Stomach (tissue), 4 donors: ENCODE measurements around the gene TIMM44.

Experiments used
- EP300 ChIP-seq: sonication (generic); formaldehyde crosslinking; IDR thresholded peaks from one replicate; pipeline ENCODE4 v1.6.1; 2017; ENCODE audit warnings: antibody characterized with exemption
- POLR2A ChIP-seq, 4 donors: fragments of 450-650 bp; IDR thresholded peaks; one replicate each; pipeline ENCODE4 v1.6.1; 2016; ENCODE audit warnings: antibody characterized with exemption in 4 of 4, control low read depth in 2 of 4, mild to moderate bottlenecking in 1 of 4, moderate library complexity in 1 of 4
- POLR2AphosphoS5 ChIP-seq, 3 donors: sonication (generic); formaldehyde crosslinking; IDR thresholded peaks; one replicate each; pipeline ENCODE4 v1.6.1; 2016; ENCODE audit warnings: antibody characterized with exemption in 3 of 3
- TF ChIP-seq, protein P1 (sequence below), 7 experiments: fragments of 450-650 bp in 4 of 7; fragments of 200-600 bp in 3 of 7; sonication (generic) in 3 of 7; IDR thresholded peaks; one replicate each; pipeline ENCODE4 v1.5.1; 2016 to 2019; ENCODE audit warnings: antibody characterized with exemption in 7 of 7, control low read depth in 2 of 7, mild to moderate bottlenecking in 1 of 7

DNA sequence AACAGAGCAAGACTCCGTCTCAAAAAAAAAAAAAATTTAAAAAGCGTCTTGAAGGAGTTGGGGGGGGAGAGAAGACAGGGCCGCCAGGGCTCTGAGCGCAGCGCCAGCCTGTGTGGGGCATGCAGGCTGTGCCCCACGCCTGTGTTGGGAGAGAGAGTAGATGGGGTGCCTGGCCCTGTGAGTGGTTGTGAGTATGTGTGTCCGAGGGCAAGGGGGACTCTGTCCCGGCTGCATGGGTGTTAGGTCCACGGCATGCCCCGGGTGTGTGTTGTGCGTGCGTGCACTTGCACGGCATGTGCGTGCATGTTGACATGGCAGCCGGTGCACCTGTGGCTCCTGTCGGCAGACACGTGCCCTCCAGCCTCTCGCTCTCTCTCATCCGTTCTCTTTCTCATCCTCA, 36.3 kb downstream of the TIMM44 start:
- TF ChIP-seq, protein P1, sequence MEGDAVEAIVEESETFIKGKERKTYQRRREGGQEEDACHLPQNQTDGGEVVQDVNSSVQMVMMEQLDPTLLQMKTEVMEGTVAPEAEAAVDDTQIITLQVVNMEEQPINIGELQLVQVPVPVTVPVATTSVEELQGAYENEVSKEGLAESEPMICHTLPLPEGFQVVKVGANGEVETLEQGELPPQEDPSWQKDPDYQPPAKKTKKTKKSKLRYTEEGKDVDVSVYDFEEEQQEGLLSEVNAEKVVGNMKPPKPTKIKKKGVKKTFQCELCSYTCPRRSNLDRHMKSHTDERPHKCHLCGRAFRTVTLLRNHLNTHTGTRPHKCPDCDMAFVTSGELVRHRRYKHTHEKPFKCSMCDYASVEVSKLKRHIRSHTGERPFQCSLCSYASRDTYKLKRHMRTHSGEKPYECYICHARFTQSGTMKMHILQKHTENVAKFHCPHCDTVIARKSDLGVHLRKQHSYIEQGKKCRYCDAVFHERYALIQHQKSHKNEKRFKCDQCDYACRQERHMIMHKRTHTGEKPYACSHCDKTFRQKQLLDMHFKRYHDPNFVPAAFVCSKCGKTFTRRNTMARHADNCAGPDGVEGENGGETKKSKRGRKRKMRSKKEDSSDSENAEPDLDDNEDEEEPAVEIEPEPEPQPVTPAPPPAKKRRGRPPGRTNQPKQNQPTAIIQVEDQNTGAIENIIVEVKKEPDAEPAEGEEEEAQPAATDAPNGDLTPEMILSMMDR (IDR thresholded peaks at IDR 0.05), result no peak
- TF ChIP-seq POLR2AphosphoS5 (IDR thresholded peaks at IDR 0.05) (no peak), POLR2A (IDR thresholded peaks at IDR 0.05) (no peak), EP300 (no peak)
